ENCODE results near the gene CHAT.
A peak's percentile ranks its signal among the peaks of the same experiment; 100 is the strongest.

CHAT gene

DNA sequence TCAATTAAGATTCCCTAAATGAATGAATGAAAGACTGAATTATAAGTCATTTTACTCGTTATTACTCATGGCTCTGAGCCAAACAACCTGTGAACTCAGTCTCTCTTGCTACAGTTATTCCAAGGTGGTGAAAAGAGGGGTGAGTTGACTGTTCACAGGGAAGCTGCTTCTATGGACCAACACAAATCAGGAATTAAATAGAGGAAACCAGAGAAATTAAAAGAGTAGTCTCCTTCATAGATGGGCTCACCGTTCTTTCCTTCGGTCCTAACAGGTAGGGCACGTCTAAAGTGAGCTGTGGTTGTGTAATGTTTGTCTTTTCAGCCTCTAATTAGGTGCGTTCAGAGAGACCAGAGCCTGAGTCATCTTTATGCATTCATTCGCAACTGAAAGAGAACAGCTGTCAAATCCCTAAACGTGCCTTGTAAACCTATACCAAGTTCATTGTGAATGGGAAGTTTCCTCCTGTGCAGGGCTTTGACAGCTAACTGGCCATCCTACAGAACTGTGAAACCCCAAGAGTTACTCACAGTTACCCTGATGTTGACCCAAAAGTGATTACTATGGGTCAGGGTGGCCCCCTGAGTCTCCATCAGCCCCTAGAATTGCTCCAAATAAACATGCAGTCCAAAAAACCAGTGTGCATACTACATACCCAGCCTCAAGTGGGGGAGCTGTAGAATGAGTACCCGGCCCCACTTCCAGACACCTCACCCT lies 47.5 kb downstream of the CHAT start:
- Histone ChIP-seq H3K23ac (ENCODE audit: low read length in 2 of 2) (no peak overlapping the region), H2AFZ (ENCODE audit: low read depth, low read length) (no peak overlapping the region), H3K18ac (ENCODE audit: low read depth in 1 of 2, low read length in 2 of 2) (no peak overlapping the region), H4K91ac (ENCODE audit: low read length) (no peak overlapping the region), H3K27ac (ENCODE audit: low read length, poor library complexity, severe bottlenecking) (no peak overlapping the region), H3K27me3 (ENCODE audit: control insufficient read depth in 1 of 2, insufficient read depth in 1 of 2, low read length in 2 of 2) (peaks cover 5 to 46% of the 10 kb centered on the region in 2 experiments), H2BK12ac (ENCODE audit: low read length in 2 of 2) (no peak overlapping the region), H3K9me3 (ENCODE audit: control insufficient read depth, low read length) (peaks cover 9% of the 10 kb centered on the region), H3K9ac (ENCODE audit: low read length) (no peak overlapping the region), H2BK5ac (ENCODE audit: low read depth, low read length, poor library complexity, severe bottlenecking) (no peak overlapping the region), H3K4ac (ENCODE audit: low read depth in 1 of 2, low read length in 2 of 2) (no peak overlapping the region), H3K4me1 (ENCODE audit: control insufficient read depth, insufficient read depth, low read depth, low read length) (no peaks in the 10 kb centered on the region), H3K14ac (ENCODE audit: low read length in 2 of 2) (no peak overlapping the region), H3K36me3 (ENCODE audit: control insufficient read depth in 1 of 2, insufficient read depth in 2 of 2, low read depth in 1 of 2, low read length in 2 of 2) (no peaks in the 10 kb centered on the region), H2BK120ac (ENCODE audit: low read depth, low read length) (no peak overlapping the region), H3K79me1 (replicated peaks; ENCODE audit: low read length, poor library complexity, severe bottlenecking) (no peaks in the 10 kb centered on the region), H3K4me3 (ENCODE audit: insufficient read depth in 1 of 2, low read depth in 1 of 2, low read length in 2 of 2) (no peak overlapping the region), H3K4me2 (ENCODE audit: low read length, poor library complexity, severe bottlenecking) (no peak overlapping the region), H2AK5ac (ENCODE audit: low read length, severe bottlenecking) (no peak overlapping the region), H2BK15ac (ENCODE audit: low read depth, poor library complexity, severe bottlenecking) (no peak overlapping the region), H4K8ac (ENCODE audit: low read length) (no peak overlapping the region)
- DNase-seq: no peak
- 54% methylated on average over 7 of the region's 8 CpGs for WGBS

GRCh38 chr10:49662169-49662830 lies 48.5 kb downstream of the CHAT start:
- Histone ChIP-seq H3K9me3 (ENCODE audit: control insufficient read depth, low read length) (peaks cover 6% of the 10 kb centered on the region), H3K27me3 (ENCODE audit: control insufficient read depth in 1 of 2, insufficient read depth in 1 of 2, low read length in 2 of 2) (peaks cover 11 to 50% of the 10 kb centered on the region in 2 experiments), H2BK12ac (ENCODE audit: low read length in 2 of 2) (no peak overlapping the region), H3K27ac (ENCODE audit: low read length, poor library complexity, severe bottlenecking) (no peak overlapping the region), H3K36me3 (ENCODE audit: control insufficient read depth in 1 of 2, insufficient read depth in 2 of 2, low read depth in 1 of 2, low read length in 2 of 2) (no peaks in the 10 kb centered on the region), H3K18ac (ENCODE audit: low read depth in 1 of 2, low read length in 2 of 2) (no peak overlapping the region), H2BK5ac (ENCODE audit: low read depth, low read length, poor library complexity, severe bottlenecking) (no peak overlapping the region), H4K8ac (ENCODE audit: low read length) (no peak overlapping the region), H2AK5ac (ENCODE audit: low read length, severe bottlenecking) (no peak overlapping the region), H2BK15ac (ENCODE audit: low read depth, poor library complexity, severe bottlenecking) (no peak overlapping the region), H3K23ac (ENCODE audit: low read length in 2 of 2) (no peak overlapping the region), H3K79me1 (replicated peaks; ENCODE audit: low read length, poor library complexity, severe bottlenecking) (no peaks in the 10 kb centered on the region), H3K4ac (ENCODE audit: low read depth in 1 of 2, low read length in 2 of 2) (no peak overlapping the region), H3K4me1 (ENCODE audit: control insufficient read depth, insufficient read depth, low read depth, low read length) (no peaks in the 10 kb centered on the region), H3K14ac (ENCODE audit: low read length in 2 of 2) (no peak overlapping the region), H2AFZ (ENCODE audit: low read depth, low read length) (no peak overlapping the region), H2BK120ac (ENCODE audit: low read depth, low read length) (no peak overlapping the region), H3K4me3 (ENCODE audit: insufficient read depth in 1 of 2, low read depth in 1 of 2, low read length in 2 of 2) (no peak overlapping the region), H4K91ac (ENCODE audit: low read length) (no peak overlapping the region), H3K9ac (ENCODE audit: low read length) (no peak overlapping the region), H3K4me2 (ENCODE audit: low read length, poor library complexity, severe bottlenecking) (no peak overlapping the region)
- DNase-seq: no peak
- 88% methylated on average over 14 of the region's 15 CpGs for WGBS

DNA sequence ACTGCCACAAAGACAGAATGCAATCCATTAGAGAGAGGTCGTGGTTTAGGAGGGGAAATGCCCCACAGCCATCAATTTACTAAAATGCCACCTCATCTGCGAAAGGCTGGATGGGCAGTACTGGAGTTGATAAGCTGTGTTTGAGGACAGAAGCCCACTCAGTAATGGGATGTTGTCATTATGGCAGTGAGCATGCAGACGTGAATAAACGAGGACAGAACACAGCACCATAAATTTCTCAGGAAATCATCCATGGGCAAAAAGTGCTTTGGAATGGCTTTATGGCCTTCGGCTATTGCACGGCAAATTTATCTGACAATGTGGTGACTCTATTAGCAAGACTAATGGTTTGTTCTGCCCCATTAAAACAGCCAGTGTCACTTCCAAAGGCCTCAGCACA lies 49.8 kb downstream of the CHAT start:
- no peak for DNase-seq
- no peaks in the 10 kb centered on the region for H3K4me1 ChIP-seq (ENCODE audit: control insufficient read depth, insufficient read depth, low read depth, low read length)
- H3K27ac ChIP-seq (ENCODE audit: low read length, poor library complexity, severe bottlenecking): no peak overlapping the region
- 44% methylated on average over 6 of the region's 6 CpGs for WGBS
- H2AFZ ChIP-seq (ENCODE audit: low read depth, low read length): no peak overlapping the region
- H2BK15ac ChIP-seq (ENCODE audit: low read depth, poor library complexity, severe bottlenecking): no peak overlapping the region
- H3K14ac ChIP-seq (ENCODE audit: low read length in 2 of 2): no peak overlapping the region
- H3K9ac ChIP-seq (ENCODE audit: low read length): no peak overlapping the region
- no peak overlapping the region for H4K91ac ChIP-seq (ENCODE audit: low read length)
- H3K27me3 ChIP-seq (ENCODE audit: control insufficient read depth in 1 of 2, insufficient read depth in 1 of 2, low read length in 2 of 2): peaks cover 17 to 62% of the 10 kb centered on the region in 2 experiments
- peaks cover 6% of the 10 kb centered on the region for H3K9me3 ChIP-seq (ENCODE audit: control insufficient read depth, low read length)
- no peaks in the 10 kb centered on the region for H3K36me3 ChIP-seq (ENCODE audit: control insufficient read depth in 1 of 2, insufficient read depth in 2 of 2, low read depth in 1 of 2, low read length in 2 of 2)
- no peaks in the 10 kb centered on the region for H3K79me1 ChIP-seq (replicated peaks; ENCODE audit: low read length, poor library complexity, severe bottlenecking)
- H3K4me2 ChIP-seq (ENCODE audit: low read length, poor library complexity, severe bottlenecking): no peak overlapping the region
- no peak overlapping the region for H3K18ac ChIP-seq (ENCODE audit: low read depth in 1 of 2, low read length in 2 of 2)
- no peak overlapping the region for H3K4ac ChIP-seq (ENCODE audit: low read depth in 1 of 2, low read length in 2 of 2)
- H2BK120ac ChIP-seq (ENCODE audit: low read depth, low read length): no peak overlapping the region
- no peak overlapping the region for H3K4me3 ChIP-seq (ENCODE audit: insufficient read depth in 1 of 2, low read depth in 1 of 2, low read length in 2 of 2)
- H2BK12ac ChIP-seq (ENCODE audit: low read length in 2 of 2): no peak overlapping the region
- no peak overlapping the region for H4K8ac ChIP-seq (ENCODE audit: low read length)
- no peak overlapping the region for H2AK5ac ChIP-seq (ENCODE audit: low read length, severe bottlenecking)
- H2BK5ac ChIP-seq (ENCODE audit: low read depth, low read length, poor library complexity, severe bottlenecking): no peak overlapping the region
- H3K23ac ChIP-seq (ENCODE audit: low read length in 2 of 2): no peak overlapping the region

- no peak overlapping the region for H2BK120ac ChIP-seq (ENCODE audit: low read depth, low read length)
- H3K9ac ChIP-seq (ENCODE audit: low read length): no peak overlapping the region
- no peak overlapping the region for H2AK5ac ChIP-seq (ENCODE audit: low read length, severe bottlenecking)
- H3K18ac ChIP-seq (ENCODE audit: low read depth in 1 of 2, low read length in 2 of 2): no peak overlapping the region
- H3K14ac ChIP-seq (ENCODE audit: low read length in 2 of 2): no peak overlapping the region
- peaks cover 23 to 68% of the 10 kb centered on the region in 2 experiments for H3K27me3 ChIP-seq (ENCODE audit: control insufficient read depth in 1 of 2, insufficient read depth in 1 of 2, low read length in 2 of 2)
- no peak overlapping the region for H3K4ac ChIP-seq (ENCODE audit: low read depth in 1 of 2, low read length in 2 of 2)
- no peak overlapping the region for H3K23ac ChIP-seq (ENCODE audit: low read length in 2 of 2)
- H3K36me3 ChIP-seq (ENCODE audit: control insufficient read depth in 1 of 2, insufficient read depth in 2 of 2, low read depth in 1 of 2, low read length in 2 of 2): no peaks in the 10 kb centered on the region
- H3K4me1 ChIP-seq (ENCODE audit: control insufficient read depth, insufficient read depth, low read depth, low read length): no peaks in the 10 kb centered on the region
- no peak overlapping the region for H4K8ac ChIP-seq (ENCODE audit: low read length)
- H3K4me3 ChIP-seq (ENCODE audit: insufficient read depth in 1 of 2, low read depth in 1 of 2, low read length in 2 of 2): peak overlapping the region in 1 of 2 experiments; percentile 7
- H2BK5ac ChIP-seq (ENCODE audit: low read depth, low read length, poor library complexity, severe bottlenecking): no peak overlapping the region
- no peak overlapping the region for H3K4me2 ChIP-seq (ENCODE audit: low read length, poor library complexity, severe bottlenecking)
- no peak overlapping the region for H3K27ac ChIP-seq (ENCODE audit: low read length, poor library complexity, severe bottlenecking)
- no peaks in the 10 kb centered on the region for H3K79me1 ChIP-seq (replicated peaks; ENCODE audit: low read length, poor library complexity, severe bottlenecking)
- DNase-seq: no peak
- H2BK12ac ChIP-seq (ENCODE audit: low read length in 2 of 2): no peak overlapping the region
- H2BK15ac ChIP-seq (ENCODE audit: low read depth, poor library complexity, severe bottlenecking): no peak overlapping the region
- H4K91ac ChIP-seq (ENCODE audit: low read length): no peak overlapping the region
- 75% methylated on average over 7 of the region's 7 CpGs for WGBS
- H2AFZ ChIP-seq (ENCODE audit: low read depth, low read length): no peak overlapping the region
- peaks cover 1% of the 10 kb centered on the region for H3K9me3 ChIP-seq (ENCODE audit: control insufficient read depth, low read length)
These were observed 50.4 kb downstream of the CHAT start for GRCh38 chr10:49664006-49664841.

Measured in mesenchymal stem cell (in vitro differentiated cells and primary cell).